HCT116 (cell line): ENCODE measurements around the gene LRIG1.

Experiments
- CEBPB ChIP-seq: IDR thresholded peaks from 2 replicates; pipeline ENCODE4 v1.6.1; 2012; ENCODE audit warnings: low read depth
- CTCF ChIP-seq, 3 experiments: fragments of 200-600 bp in 1 of 3; sonication (generic) in 1 of 3; IDR thresholded peaks in 2 of 3; conservative IDR thresholded peaks in 1 of 3; 2 replicates each; pipeline ENCODE4 v1.5.1; 2012 to 2017; ENCODE audit warnings: low read depth in 2 of 3, low read length in 2 of 3, antibody characterized with exemption in 1 of 3, borderline replicate concordance in 1 of 3, control low read depth in 1 of 3, mild to moderate bottlenecking in 1 of 3, mixed read lengths in 1 of 3, mixed run types in 1 of 3, moderate library complexity in 1 of 3; ENCODE audit not compliant: insufficient read depth in 1 of 3
- EZH2 ChIP-seq: fragments of 200-600 bp; sonication (generic); IDR thresholded peaks from 2 replicates; pipeline ENCODE4 v1.6.1; 2017; ENCODE audit warnings: antibody characterized with exemption, mixed run types
- FOSL1 ChIP-seq: IDR thresholded peaks from 2 replicates; pipeline ENCODE4 v1.6.1; 2012; ENCODE audit warnings: low read depth
- POLR2AphosphoS5 ChIP-seq: IDR thresholded peaks from 2 replicates; pipeline ENCODE4 v1.6.1; 2011; ENCODE audit warnings: mild to moderate bottlenecking, low read depth, low read length, moderate library complexity
- RAD21 ChIP-seq: IDR thresholded peaks from 2 replicates; pipeline ENCODE4 v1.6.1; 2012; ENCODE audit warnings: low read depth, mild to moderate bottlenecking
- SP1 ChIP-seq: IDR thresholded peaks from 2 replicates; pipeline ENCODE4 v1.6.1; 2012; ENCODE audit warnings: low read depth

DNA sequence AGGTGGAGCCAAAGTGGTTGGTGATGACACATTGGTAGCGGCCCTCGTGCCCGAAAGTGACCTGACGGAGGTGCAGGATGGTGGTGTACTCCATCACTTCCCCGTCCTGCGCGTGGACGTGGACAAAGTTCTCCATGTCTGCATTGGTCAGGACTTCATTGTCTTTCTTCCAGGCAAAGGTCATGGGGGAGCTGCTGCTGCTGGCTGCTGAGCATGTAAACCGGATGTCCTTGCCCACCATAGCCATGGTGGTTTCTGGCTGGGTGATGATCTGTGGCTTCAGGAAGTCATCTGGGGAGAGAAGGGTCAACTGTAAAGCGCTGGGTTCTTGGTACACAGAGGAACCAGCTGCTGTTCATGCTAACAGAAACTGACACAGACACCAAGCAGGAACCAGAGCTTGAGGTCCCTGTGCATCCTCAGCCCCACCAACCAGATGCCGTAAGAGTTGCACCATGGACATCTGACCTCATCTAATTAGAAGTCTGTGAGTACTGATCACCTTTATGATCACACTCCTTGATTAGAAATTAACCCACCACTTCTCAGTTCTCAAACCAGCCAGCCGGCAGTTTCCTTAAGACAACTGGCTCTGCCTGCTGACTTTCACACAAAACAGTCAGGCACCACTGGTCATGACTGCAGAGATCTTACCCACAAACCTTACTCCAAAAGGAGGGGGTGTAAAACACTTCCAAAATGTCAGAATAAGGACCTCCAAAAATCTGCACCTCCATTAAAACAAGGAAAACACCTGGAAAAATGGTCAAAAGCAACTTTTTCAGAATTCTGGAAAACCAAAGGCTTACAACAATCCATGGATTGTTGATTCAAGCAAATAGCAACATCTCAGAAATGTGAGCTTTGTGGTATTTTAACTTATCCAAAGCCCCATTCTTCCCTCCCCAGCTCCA, 114.6 kb downstream of the LRIG1 start:
- TF ChIP-seq CTCF (IDR thresholded peaks at IDR 0.05 in 2 of 3, conservative IDR thresholded peaks at IDR 0.05 in 1 of 3; ENCODE audit: borderline replicate concordance in 1 of 3, insufficient read depth in 1 of 3, low read depth in 2 of 3, low read length in 2 of 3) (no peak), FOSL1 (no peak), SP1 (no peak), POLR2AphosphoS5 (no peak), CEBPB (no peak), RAD21 (no peak), EZH2 (no peak)
